Measurements from ENCODE around the gene PLEKHG4B. TPM values are rescaled to one million over a fixed set of nuclear protein-coding genes. Genes with fewer than 3 reads are reported as not detected.

The PLEKHG4B gene
- polyA plus RNA-seq, 1 of the 3 experiments (the other 2 are of a cell fraction): 0.18 TPM

DNA sequence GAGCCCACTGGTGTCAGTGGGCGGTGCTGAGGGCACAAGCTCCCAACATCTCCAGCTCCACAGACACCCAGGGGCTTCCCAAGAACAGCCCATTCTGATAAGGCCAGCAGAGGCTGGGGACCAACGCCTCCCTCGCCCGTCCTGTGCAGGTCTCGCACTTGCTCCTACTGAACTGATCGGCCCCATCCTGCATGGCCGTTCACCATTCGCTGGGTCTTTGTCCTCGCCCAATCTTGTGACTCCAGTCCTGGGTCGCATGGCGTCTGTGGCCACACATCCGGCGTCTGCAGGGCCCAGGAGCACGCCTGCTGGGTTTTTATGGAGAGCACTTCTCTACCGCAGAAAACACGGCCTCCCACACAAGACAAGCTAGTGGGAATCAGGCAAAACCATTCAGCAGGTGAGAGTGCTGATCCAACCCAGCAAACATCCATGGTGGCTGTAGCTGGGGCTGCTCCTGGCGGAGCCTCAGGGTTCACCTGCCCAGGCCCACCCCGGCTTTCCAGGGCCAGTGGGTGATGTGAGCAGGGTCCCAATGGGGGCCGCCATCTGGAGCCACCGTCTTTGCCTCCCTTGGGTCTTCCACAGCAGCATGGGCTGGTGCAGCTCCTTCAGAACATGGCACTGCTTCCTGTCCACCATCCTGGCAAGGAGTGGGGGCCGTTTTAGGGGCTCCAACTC lies 106.7 kb downstream of the PLEKHG4B start:
- no peaks in the 10 kb centered on the region for H3K9me3 ChIP-seq
- H3K4me3 ChIP-seq (ENCODE audit: low read depth in 2 of 2, low read length in 1 of 2): no peak overlapping the region
- H3K36me3 ChIP-seq (replicated peaks in 1 of 2; ENCODE audit: control insufficient read depth in 1 of 2, insufficient read depth in 2 of 2, low read length in 1 of 2): peaks cover 0 to 6% of the 10 kb centered on the region in 2 experiments
- ChIA-PET CTCF (interaction anchor here (0.7 to 0.9 kb wide), 2 partner anchors 10 kb away, joined by 3 read pairs; no protein-coding TSS in a partner anchor), POLR2A (no interaction called here)
- no peak overlapping the region for H2AFZ ChIP-seq (ENCODE audit: low read depth)
- no peak for DNase-seq
- no peaks in the 10 kb centered on the region for H3K4me1 ChIP-seq (ENCODE audit: control insufficient read depth in 1 of 2, insufficient read depth in 2 of 2, low read depth in 1 of 2, low read length in 1 of 2)
- no peak overlapping the region for H3K27ac ChIP-seq (ENCODE audit: low read depth in 2 of 2, low read length in 1 of 2)
- no peaks in the 10 kb centered on the region for H3F3A ChIP-seq (replicated peaks; ENCODE audit: insufficient read depth)
- 0 out of 2 replicates have a peak, but pooled peaks cover 8% of the 10 kb centered on the region for H3K79me2 ChIP-seq (ENCODE audit: insufficient read depth)
- H4K20me1 ChIP-seq (ENCODE audit: insufficient read depth): 0 out of 2 replicates have a peak, but pooled peaks cover 5% of the 10 kb centered on the region
- H3K4me2 ChIP-seq: no peak overlapping the region
- 98% methylated on average over 16 of the region's 21 CpGs for WGBS (ENCODE audit: low lambda C conversion rate)
- no peaks in the 10 kb centered on the region for H3K27me3 ChIP-seq (ENCODE audit: insufficient read depth)
- TF ChIP-seq, protein P1, sequence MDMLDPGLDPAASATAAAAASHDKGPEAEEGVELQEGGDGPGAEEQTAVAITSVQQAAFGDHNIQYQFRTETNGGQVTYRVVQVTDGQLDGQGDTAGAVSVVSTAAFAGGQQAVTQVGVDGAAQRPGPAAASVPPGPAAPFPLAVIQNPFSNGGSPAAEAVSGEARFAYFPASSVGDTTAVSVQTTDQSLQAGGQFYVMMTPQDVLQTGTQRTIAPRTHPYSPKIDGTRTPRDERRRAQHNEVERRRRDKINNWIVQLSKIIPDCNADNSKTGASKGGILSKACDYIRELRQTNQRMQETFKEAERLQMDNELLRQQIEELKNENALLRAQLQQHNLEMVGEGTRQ (IDR thresholded peaks at IDR 0.05; ENCODE audit: borderline replicate concordance, low read depth, low read length): no peak
- TF ChIP-seq TAF1 (IDR thresholded peaks at IDR 0.05; ENCODE audit: borderline replicate concordance, low read depth, low read length): no peak
- TF ChIP-seq, protein P2, sequence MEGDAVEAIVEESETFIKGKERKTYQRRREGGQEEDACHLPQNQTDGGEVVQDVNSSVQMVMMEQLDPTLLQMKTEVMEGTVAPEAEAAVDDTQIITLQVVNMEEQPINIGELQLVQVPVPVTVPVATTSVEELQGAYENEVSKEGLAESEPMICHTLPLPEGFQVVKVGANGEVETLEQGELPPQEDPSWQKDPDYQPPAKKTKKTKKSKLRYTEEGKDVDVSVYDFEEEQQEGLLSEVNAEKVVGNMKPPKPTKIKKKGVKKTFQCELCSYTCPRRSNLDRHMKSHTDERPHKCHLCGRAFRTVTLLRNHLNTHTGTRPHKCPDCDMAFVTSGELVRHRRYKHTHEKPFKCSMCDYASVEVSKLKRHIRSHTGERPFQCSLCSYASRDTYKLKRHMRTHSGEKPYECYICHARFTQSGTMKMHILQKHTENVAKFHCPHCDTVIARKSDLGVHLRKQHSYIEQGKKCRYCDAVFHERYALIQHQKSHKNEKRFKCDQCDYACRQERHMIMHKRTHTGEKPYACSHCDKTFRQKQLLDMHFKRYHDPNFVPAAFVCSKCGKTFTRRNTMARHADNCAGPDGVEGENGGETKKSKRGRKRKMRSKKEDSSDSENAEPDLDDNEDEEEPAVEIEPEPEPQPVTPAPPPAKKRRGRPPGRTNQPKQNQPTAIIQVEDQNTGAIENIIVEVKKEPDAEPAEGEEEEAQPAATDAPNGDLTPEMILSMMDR (IDR thresholded peaks at IDR 0.05): no peak
- TF ChIP-seq FOSL2 (IDR thresholded peaks at IDR 0.05; ENCODE audit: borderline replicate concordance, low read depth): no peak
- TF ChIP-seq NFIC (IDR thresholded peaks at IDR 0.05; ENCODE audit: borderline replicate concordance): no peak
- TF ChIP-seq, protein P3, sequence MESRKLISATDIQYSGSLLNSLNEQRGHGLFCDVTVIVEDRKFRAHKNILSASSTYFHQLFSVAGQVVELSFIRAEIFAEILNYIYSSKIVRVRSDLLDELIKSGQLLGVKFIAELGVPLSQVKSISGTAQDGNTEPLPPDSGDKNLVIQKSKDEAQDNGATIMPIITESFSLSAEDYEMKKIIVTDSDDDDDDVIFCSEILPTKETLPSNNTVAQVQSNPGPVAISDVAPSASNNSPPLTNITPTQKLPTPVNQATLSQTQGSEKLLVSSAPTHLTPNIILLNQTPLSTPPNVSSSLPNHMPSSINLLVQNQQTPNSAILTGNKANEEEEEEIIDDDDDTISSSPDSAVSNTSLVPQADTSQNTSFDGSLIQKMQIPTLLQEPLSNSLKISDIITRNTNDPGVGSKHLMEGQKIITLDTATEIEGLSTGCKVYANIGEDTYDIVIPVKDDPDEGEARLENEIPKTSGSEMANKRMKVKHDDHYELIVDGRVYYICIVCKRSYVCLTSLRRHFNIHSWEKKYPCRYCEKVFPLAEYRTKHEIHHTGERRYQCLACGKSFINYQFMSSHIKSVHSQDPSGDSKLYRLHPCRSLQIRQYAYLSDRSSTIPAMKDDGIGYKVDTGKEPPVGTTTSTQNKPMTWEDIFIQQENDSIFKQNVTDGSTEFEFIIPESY (IDR thresholded peaks at IDR 0.05; ENCODE audit: borderline replicate concordance, low read depth): no peak
- no peak for TF ChIP-seq TEAD4 (IDR thresholded peaks at IDR 0.05; ENCODE audit: borderline replicate concordance, insufficient read depth)
- no peaks in the 10 kb centered on the region for H3K9me2 ChIP-seq
- no peak overlapping the region for H3K9ac ChIP-seq

DNA sequence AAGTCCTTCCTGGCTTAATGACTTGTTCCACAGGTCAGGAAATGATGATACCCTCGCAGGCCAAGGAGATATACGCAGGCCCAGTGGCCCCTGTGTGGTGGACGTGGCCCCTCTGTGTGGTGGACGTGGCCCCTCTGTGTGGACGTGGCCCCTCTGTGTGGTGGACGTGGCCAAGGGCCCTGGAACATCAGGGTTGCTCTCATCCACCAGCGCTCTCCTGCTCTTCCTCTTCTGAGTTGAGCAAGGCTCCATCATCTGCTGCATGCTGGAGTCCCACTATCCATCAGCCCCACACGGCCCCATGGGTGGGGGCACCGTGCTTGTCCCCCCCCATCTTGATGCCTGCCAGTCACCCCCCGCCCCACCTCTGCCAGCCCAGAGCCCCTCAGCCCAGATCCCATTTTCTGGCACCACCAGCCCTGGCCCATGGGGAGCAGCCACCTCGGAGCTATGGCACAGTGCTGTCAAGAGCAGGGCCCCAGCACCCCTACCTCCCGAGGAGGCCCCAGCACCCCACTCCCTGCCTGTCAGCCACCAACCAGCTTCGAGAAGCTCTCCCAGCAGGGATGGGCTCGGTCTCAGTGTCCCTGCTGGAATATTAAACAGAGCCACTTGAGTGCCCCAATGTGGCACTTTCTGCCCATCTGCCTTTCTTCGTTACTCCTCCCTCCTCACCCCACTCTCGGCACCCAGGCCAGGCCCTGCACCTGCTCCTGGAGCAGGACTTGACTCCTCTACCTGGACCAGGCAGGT lies 107.4 kb downstream of the PLEKHG4B start:
- no peak for TF ChIP-seq FOXJ3 (CRISPR knock-in tag; IDR thresholded peaks at IDR 0.05)
- TF ChIP-seq GABPA (IDR thresholded peaks at IDR 0.05; ENCODE audit: low read depth): no peak
- TF ChIP-seq TAF1 (IDR thresholded peaks at IDR 0.05; ENCODE audit: borderline replicate concordance, low read depth, low read length): no peak
- no peak for TF ChIP-seq NFIC (IDR thresholded peaks at IDR 0.05; ENCODE audit: borderline replicate concordance)
- TF ChIP-seq, protein P4, sequence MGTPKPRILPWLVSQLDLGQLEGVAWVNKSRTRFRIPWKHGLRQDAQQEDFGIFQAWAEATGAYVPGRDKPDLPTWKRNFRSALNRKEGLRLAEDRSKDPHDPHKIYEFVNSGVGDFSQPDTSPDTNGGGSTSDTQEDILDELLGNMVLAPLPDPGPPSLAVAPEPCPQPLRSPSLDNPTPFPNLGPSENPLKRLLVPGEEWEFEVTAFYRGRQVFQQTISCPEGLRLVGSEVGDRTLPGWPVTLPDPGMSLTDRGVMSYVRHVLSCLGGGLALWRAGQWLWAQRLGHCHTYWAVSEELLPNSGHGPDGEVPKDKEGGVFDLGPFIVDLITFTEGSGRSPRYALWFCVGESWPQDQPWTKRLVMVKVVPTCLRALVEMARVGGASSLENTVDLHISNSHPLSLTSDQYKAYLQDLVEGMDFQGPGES (IDR thresholded peaks at IDR 0.05; ENCODE audit: low read depth, low read length): no peak
- no peak for TF ChIP-seq TEAD4 (IDR thresholded peaks at IDR 0.05; ENCODE audit: borderline replicate concordance, insufficient read depth)
- TF ChIP-seq GATA2 (CRISPR knock-in tag; IDR thresholded peaks at IDR 0.05): no peak
- TF ChIP-seq, protein P5, sequence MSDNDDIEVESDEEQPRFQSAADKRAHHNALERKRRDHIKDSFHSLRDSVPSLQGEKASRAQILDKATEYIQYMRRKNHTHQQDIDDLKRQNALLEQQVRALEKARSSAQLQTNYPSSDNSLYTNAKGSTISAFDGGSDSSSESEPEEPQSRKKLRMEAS (IDR thresholded peaks at IDR 0.05; ENCODE audit: low read depth): no peak
- ChIA-PET POLR2A (interaction anchor here (0.6 kb wide), 1 partner anchor 73 kb away, joined by 5 read pairs; no protein-coding TSS in a partner anchor), CTCF (interaction anchor here (0.9 to 2.3 kb wide), 2 partner anchors 11 kb away, joined by 3 to 10 read pairs; no protein-coding TSS in a partner anchor)
- Histone ChIP-seq H3F3A (replicated peaks; ENCODE audit: insufficient read depth) (no peaks in the 10 kb centered on the region), H3K9me3 (no peaks in the 10 kb centered on the region), H3K4me2 (no peak overlapping the region), H3K9me2 (no peaks in the 10 kb centered on the region), H3K27me3 (ENCODE audit: insufficient read depth) (no peaks in the 10 kb centered on the region), H2AFZ (ENCODE audit: low read depth) (no peak overlapping the region), H3K9ac (no peak overlapping the region), H3K79me2 (ENCODE audit: insufficient read depth) (peaks cover 9% of the 10 kb centered on the region; the same call in 1 of the 2 replicates), H3K27ac (ENCODE audit: low read depth in 2 of 2, low read length in 1 of 2) (no peak overlapping the region), H3K4me1 (ENCODE audit: control insufficient read depth in 1 of 2, insufficient read depth in 2 of 2, low read depth in 1 of 2, low read length in 1 of 2) (no peaks in the 10 kb centered on the region), H3K4me3 (ENCODE audit: low read depth in 2 of 2, low read length in 1 of 2) (no peak overlapping the region), H4K20me1 (ENCODE audit: insufficient read depth) (0 out of 2 replicates have a peak, but pooled peaks cover 11% of the 10 kb centered on the region), H3K36me3 (replicated peaks in 1 of 2; ENCODE audit: control insufficient read depth in 1 of 2, insufficient read depth in 2 of 2, low read length in 1 of 2) (peaks cover 4 to 13% of the 10 kb centered on the region in 2 experiments)
- DNase-seq: peak; percentile 32
- 87% methylated on average over 3 of the region's 16 CpGs for WGBS (ENCODE audit: low lambda C conversion rate)

All from SK-N-SH (cell line).